ENCODE measurements around the gene NKAIN2.

The NKAIN2 gene

DNA sequence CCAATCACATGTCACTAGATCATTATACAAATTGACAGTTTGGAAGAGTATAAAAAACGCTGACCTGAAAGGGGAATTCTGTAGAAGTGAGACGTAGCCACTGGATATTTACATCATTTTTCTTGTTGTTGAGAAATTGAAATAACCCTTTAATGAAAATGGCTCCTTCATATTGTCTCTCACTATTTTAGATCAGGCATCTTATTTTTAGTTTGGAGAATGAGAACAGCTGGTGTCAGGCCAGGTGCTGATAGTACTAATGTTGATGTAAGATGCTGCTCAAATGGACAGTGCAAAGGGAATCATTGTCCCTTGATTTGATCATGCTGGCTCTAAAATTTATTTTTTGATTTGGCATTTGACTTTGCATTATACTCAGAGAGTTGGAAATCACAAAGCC is 17.4 kb downstream of the NKAIN2 start:
- TF ChIP-seq, protein P1, sequence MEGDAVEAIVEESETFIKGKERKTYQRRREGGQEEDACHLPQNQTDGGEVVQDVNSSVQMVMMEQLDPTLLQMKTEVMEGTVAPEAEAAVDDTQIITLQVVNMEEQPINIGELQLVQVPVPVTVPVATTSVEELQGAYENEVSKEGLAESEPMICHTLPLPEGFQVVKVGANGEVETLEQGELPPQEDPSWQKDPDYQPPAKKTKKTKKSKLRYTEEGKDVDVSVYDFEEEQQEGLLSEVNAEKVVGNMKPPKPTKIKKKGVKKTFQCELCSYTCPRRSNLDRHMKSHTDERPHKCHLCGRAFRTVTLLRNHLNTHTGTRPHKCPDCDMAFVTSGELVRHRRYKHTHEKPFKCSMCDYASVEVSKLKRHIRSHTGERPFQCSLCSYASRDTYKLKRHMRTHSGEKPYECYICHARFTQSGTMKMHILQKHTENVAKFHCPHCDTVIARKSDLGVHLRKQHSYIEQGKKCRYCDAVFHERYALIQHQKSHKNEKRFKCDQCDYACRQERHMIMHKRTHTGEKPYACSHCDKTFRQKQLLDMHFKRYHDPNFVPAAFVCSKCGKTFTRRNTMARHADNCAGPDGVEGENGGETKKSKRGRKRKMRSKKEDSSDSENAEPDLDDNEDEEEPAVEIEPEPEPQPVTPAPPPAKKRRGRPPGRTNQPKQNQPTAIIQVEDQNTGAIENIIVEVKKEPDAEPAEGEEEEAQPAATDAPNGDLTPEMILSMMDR (IDR thresholded peaks at IDR 0.05): no peak
- no peak for TF ChIP-seq ZFX (IDR thresholded peaks at IDR 0.05; ENCODE audit: borderline replicate concordance)
- no peak overlapping the region for H3K27ac ChIP-seq

DNA sequence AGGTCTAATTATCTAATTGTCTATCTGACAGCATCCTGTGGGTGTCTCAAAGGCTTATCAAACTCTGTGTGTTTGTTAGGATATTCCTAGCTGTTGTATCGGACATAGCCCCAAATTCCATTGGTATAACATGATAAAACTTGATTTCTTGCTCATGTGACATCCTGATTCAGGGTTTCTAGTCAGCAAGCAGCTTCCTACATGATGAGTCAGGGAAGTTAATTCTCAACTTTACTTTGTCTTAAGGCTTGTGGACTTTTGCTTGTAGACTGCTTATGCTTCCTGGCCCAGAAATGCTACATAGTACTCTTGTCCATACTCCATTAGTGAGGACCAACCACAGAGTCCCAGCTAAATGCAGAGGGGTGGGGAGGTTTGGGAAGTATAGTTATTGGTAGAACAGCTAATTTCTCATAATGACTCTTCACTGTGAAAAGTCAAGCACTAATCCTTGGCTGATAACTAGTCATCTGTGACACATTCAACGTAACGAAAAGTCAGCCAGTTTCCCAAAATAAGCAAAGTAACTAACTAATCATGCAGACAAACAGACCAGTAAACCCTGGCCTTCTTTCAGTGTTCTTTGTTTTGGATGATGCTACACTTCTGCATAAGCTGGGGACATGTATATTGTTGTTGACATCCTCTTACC is 25.8 kb downstream of the NKAIN2 start:
- H3K27ac ChIP-seq: no peak overlapping the region
- TF ChIP-seq ZFX (IDR thresholded peaks at IDR 0.05; ENCODE audit: borderline replicate concordance): no peak
- TF ChIP-seq, protein P1 (IDR thresholded peaks at IDR 0.05): no peak

DNA sequence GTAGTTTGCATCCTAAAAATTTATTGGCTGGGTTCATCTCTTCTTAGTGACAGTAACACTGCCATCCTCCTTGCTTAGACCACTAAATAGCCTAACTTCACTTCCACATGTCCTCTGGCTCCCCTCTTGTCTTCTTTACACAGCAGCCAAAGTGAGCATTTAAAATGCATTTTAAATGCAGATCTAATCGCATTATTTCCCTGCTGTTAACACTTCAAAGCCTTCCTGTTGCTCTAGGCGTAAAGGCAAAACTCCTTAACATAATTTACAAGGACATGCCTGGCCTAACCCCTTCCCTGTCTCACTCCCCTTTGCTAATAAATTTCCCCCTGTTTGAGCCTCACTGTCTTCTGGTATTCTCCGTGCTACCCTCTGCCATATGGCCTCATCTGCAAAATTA is 26.5 kb downstream of the NKAIN2 start:
- TF ChIP-seq ZFX (IDR thresholded peaks at IDR 0.05; ENCODE audit: borderline replicate concordance): no peak
- TF ChIP-seq, protein P1 (IDR thresholded peaks at IDR 0.05): no peak
- H3K27ac ChIP-seq: no peak overlapping the region

DNA sequence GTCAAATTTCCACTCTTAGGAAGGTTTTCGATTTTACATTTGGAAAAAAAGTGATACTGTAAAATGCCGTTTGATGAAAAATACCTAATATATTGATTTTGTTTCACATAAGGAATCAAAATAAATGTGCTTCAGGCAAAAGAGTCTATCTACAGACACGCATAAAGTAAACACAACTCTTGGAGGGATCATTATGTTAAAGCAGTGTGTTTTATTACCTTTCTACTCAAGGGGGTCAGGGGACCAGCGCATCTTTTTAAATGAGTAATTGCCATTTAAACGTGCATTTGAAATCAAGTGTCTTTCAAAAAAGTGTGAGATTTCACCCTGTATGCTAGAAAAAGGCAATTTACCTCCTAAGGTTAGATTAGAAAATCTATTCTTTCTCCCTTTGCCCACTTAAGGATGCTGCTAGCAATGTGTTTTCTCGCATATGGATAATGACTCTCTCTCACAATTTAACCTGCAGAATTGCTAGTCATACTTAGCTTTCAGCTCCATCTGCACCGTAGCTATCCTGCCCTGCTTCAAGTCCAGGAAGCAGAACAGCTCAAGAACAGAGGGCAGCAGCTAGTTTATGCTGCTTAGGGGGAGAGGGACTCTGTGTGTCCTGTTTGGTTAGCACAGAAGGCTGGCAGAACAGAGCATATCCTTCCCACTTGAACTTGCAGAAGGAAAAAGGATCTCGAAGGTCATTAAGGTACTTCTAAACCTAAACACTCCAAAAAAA is 35.0 kb downstream of the NKAIN2 start:
- TF ChIP-seq, protein P1 (IDR thresholded peaks at IDR 0.05): no peak
- no peak for TF ChIP-seq ZFX (IDR thresholded peaks at IDR 0.05; ENCODE audit: borderline replicate concordance)
- no peak overlapping the region for H3K27ac ChIP-seq

DNA sequence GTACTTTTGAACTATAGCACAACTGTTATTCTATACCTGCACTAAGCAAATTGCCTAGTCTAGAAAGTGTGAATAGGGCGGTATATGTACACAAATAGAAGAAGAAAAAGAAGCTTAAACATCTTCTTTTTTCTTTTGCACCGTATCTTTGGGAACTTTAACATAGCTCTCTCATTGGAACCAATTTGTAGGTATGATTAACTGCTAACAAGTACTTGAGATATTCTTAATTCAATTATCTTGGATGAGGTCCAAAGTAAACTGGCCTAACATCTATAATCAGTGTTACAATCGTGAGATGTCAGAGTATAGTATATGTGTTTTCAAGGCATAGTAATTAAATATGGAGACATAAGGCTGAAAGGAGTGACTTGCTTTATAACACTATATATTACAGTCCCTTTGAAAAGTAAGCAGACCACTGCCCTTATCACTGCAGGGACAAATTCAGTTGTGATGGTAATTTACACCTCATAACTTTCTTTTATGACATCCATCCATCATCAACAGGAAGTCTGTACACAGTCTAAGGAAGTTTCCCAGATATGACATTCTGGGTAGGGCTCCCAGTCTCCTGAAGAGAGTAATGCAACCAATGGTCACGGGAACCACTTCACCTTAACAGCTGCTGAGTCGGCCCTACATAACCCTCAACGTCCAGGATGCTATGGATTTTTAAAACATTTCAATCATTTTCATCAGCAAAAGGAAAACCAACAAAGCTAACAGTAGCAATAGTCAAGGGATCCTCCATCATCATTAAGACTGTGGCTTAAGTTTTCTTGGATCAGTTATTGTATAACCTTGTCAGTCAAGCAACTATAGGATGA is 37.6 kb downstream of the NKAIN2 start:
- no peak for TF ChIP-seq ZFX (IDR thresholded peaks at IDR 0.05; ENCODE audit: borderline replicate concordance)
- H3K27ac ChIP-seq: no peak overlapping the region

DNA sequence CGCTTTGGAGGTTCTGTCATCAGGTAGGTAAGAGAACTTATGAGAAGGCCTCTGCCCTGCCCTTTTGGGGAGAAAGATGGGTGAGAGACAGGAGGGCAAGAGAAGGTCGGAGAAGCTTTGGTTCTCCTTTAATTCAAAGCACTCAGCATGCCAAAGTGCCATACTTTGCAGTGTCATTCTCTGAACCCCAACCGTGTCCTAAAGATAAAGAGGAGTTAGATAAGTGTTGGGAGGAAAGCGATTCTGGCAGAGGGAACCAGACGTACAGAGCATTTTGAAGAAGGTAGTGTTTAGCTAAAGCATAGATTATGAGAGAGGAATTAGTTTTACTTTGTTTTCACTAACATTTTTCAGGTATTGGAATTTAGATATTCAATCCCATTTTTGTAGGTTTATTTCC is 40.3 kb downstream of the NKAIN2 start:
- TF ChIP-seq ZFX (IDR thresholded peaks at IDR 0.05; ENCODE audit: borderline replicate concordance): no peak
- TF ChIP-seq, protein P1 (IDR thresholded peaks at IDR 0.05): no peak

DNA sequence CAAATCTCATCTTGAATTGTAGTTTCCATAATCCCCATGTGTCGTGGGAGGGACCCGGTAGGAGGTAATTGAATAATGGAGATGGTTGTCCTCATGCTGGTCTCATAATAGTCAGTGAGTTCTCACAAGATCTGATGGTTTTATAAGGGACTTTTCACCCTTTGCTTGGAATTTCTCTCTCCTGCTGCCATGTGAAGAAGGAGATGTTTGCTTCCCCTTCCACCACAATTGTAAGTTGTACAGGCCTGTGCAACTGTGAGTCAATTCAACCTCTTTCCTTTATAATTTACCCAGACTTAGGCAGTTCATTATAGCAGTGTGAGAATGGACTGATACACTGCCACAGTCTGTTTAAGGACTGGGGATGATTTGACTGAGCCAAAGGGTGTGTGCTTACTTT is 44.7 kb downstream of the NKAIN2 start:
- TF ChIP-seq, protein P1 (IDR thresholded peaks at IDR 0.05): no peak
- no peak for TF ChIP-seq ZFX (IDR thresholded peaks at IDR 0.05; ENCODE audit: borderline replicate concordance)
- no peak overlapping the region for H3K27ac ChIP-seq

More for the DNA sequence above, 40.3 kb downstream of the NKAIN2 start:
- no peak overlapping the region for H3K27ac ChIP-seq

All from 22Rv1 (cell line).